Transverse colon (tissue), 3 donors: Measurements from ENCODE around the gene CEACAM19.

Experiments
- CTCF ChIP-seq, 5 experiments: fragments of 200-600 bp in 3 of 5; fragments of 450-650 bp in 2 of 5; sonication (generic) in 3 of 5; IDR thresholded peaks; 1 replicate in 2 of 5; 2 replicates in 3 of 5; pipeline ENCODE4 v1.5.1; 2016 to 2017; ENCODE audit warnings: antibody characterized with exemption in 5 of 5, inconsistent platforms in 3 of 5, mild to moderate bottlenecking in 2 of 5, moderate library complexity in 1 of 5
- POLR2A ChIP-seq: fragments of 450-650 bp; IDR thresholded peaks from one replicate; pipeline ENCODE4 v1.6.1; 2016; ENCODE audit warnings: antibody characterized with exemption, mild to moderate bottlenecking, moderate library complexity

DNA sequence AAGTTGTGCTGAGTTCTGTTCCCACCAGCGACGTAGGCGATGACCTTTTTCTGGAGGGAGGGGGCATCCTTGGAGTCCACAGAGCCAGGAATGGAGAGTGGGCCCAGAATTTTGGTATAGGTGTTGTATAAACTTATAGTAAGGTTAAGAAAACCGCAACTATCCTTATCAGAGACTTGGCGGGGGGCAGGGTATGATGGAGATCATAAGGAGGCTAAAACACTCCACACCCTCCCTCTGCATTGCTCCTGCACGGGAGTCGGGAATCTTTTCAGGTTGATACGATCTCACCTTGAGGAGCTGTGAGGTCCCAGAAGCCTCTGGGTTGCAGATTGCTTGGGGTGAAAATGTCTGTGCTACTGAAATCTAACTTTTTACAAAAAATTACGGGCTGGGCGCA lies 6.3 kb upstream of the CEACAM19 start:
- TF ChIP-seq POLR2A (no peak), CTCF (IDR thresholded peaks at IDR 0.05) (no peak)
